ENCODE data around the gene JPH2. TPM values are rescaled to one million over a fixed set of nuclear protein-coding genes. Genes with fewer than 3 reads are reported as not detected.

The JPH2 gene
- total RNA-seq, 1 experiment from 2014 or later, result 21.7 TPM

- no peaks in the 10 kb centered on the region for H3K36me3 ChIP-seq
- no peak overlapping the region for H3K27ac ChIP-seq
- H3K4me3 ChIP-seq, result no peak overlapping the region
- peaks cover 6% of the 10 kb centered on the region for H3K4me1 ChIP-seq (replicated peaks)
- H3K27me3 ChIP-seq (replicated peaks), result no peaks in the 10 kb centered on the region
- no peak for DNase-seq (ENCODE audit: low read depth in 1 of 2, low spot score in 2 of 2)
- H3K9me3 ChIP-seq (replicated peaks), result no peaks in the 10 kb centered on the region
These were observed 105.5 kb downstream of the JPH2 start for GRCh38 chr20:44081476-44081875.

- Histone ChIP-seq H3K27me3 (replicated peaks) (no peaks in the 10 kb centered on the region), H3K36me3 (no peaks in the 10 kb centered on the region), H3K27ac (no peak overlapping the region), H3K4me1 (replicated peaks) (peaks cover 6% of the 10 kb centered on the region), H3K4me3 (no peak overlapping the region), H3K9me3 (replicated peaks) (no peaks in the 10 kb centered on the region)
- peak; percentile 65 to 68 for DNase-seq (ENCODE audit: low read depth in 1 of 2, low spot score in 2 of 2)
These were observed 106.2 kb downstream of the JPH2 start for GRCh38 chr20:44080646-44081267.

- DNase-seq (ENCODE audit: low read depth in 1 of 2, low spot score in 2 of 2), result peak in 1 of 2 experiments; percentile 18
- Histone ChIP-seq H3K9me3 (replicated peaks) (no peaks in the 10 kb centered on the region), H3K36me3 (no peaks in the 10 kb centered on the region), H3K27me3 (replicated peaks) (no peaks in the 10 kb centered on the region), H3K4me1 (replicated peaks) (peaks cover 6% of the 10 kb centered on the region), H3K27ac (no peak overlapping the region), H3K4me3 (no peak overlapping the region)
These were observed 106.9 kb downstream of the JPH2 start for GRCh38 chr20:44080064-44080463.

GRCh38 chr20:44079291-44079690 is 107.7 kb downstream of the JPH2 start:
- Histone ChIP-seq H3K4me3 (no peak overlapping the region), H3K27me3 (replicated peaks) (no peaks in the 10 kb centered on the region), H3K36me3 (no peaks in the 10 kb centered on the region), H3K4me1 (replicated peaks) (peaks cover 10% of the 10 kb centered on the region), H3K9me3 (replicated peaks) (no peaks in the 10 kb centered on the region), H3K27ac (no peak overlapping the region)
- DNase-seq (ENCODE audit: low read depth in 1 of 2, low spot score in 2 of 2), result no peak

GRCh38 chr20:44075950-44076232 is 111.1 kb downstream of the JPH2 start:
- DNase-seq (ENCODE audit: low read depth in 1 of 2, low spot score in 2 of 2), result no peak
- H3K4me1 ChIP-seq (replicated peaks), result peaks cover 9% of the 10 kb centered on the region
- H3K9me3 ChIP-seq (replicated peaks), result no peaks in the 10 kb centered on the region
- H3K27ac ChIP-seq, result no peak overlapping the region
- H3K36me3 ChIP-seq, result no peaks in the 10 kb centered on the region
- H3K27me3 ChIP-seq (replicated peaks), result no peaks in the 10 kb centered on the region
- H3K4me3 ChIP-seq, result no peak overlapping the region

GRCh38 chr20:44075191-44075949 is 111.6 kb downstream of the JPH2 start:
- no peak overlapping the region for H3K4me3 ChIP-seq
- no peaks in the 10 kb centered on the region for H3K27me3 ChIP-seq (replicated peaks)
- no peaks in the 10 kb centered on the region for H3K9me3 ChIP-seq (replicated peaks)
- H3K27ac ChIP-seq, result no peak overlapping the region
- peak in 1 of 2 experiments; percentile 33 for DNase-seq (ENCODE audit: low read depth in 1 of 2, low spot score in 2 of 2)
- H3K4me1 ChIP-seq (replicated peaks), result peaks cover 4% of the 10 kb centered on the region; the same call in 1 of the 2 replicates
- H3K36me3 ChIP-seq, result no peaks in the 10 kb centered on the region

GRCh38 chr20:44074252-44075151 is 112.5 kb downstream of the JPH2 start:
- Histone ChIP-seq H3K27ac (no peak overlapping the region), H3K27me3 (replicated peaks) (no peaks in the 10 kb centered on the region), H3K4me1 (replicated peaks) (peaks cover 4% of the 10 kb centered on the region; the same call in 1 of the 2 replicates), H3K36me3 (peaks cover 4% of the 10 kb centered on the region), H3K9me3 (replicated peaks) (no peaks in the 10 kb centered on the region), H3K4me3 (no peak overlapping the region)
- peak; percentile 24 to 28 for DNase-seq (ENCODE audit: low read depth in 1 of 2, low spot score in 2 of 2)

GRCh38 chr20:44073675-44074071 is 113.3 kb downstream of the JPH2 start:
- H3K36me3 ChIP-seq, result peaks cover 10% of the 10 kb centered on the region
- no peaks in the 10 kb centered on the region for H3K9me3 ChIP-seq (replicated peaks)
- H3K4me1 ChIP-seq (replicated peaks), result peaks cover 4% of the 10 kb centered on the region; the same call in 1 of the 2 replicates
- H3K27ac ChIP-seq, result no peak overlapping the region
- no peaks in the 10 kb centered on the region for H3K27me3 ChIP-seq (replicated peaks)
- no peak overlapping the region for H3K4me3 ChIP-seq
- peak in 1 of 2 experiments; percentile 17 for DNase-seq (ENCODE audit: low read depth in 1 of 2, low spot score in 2 of 2)

- Histone ChIP-seq H3K4me3 (no peak overlapping the region), H3K27me3 (replicated peaks) (no peaks in the 10 kb centered on the region), H3K27ac (no peak overlapping the region), H3K36me3 (peaks cover 12% of the 10 kb centered on the region), H3K9me3 (replicated peaks) (no peaks in the 10 kb centered on the region), H3K4me1 (replicated peaks) (peaks cover 4% of the 10 kb centered on the region; the same call in 1 of the 2 replicates)
- DNase-seq (ENCODE audit: low read depth in 1 of 2, low spot score in 2 of 2), result peak in 1 of 2 experiments; percentile 36
These were observed 113.8 kb downstream of the JPH2 start for GRCh38 chr20:44073011-44073674.

GRCh38 chr20:44072384-44072783 is 114.6 kb downstream of the JPH2 start:
- Histone ChIP-seq H3K9me3 (replicated peaks) (no peaks in the 10 kb centered on the region), H3K36me3 (peaks cover 12% of the 10 kb centered on the region), H3K4me3 (no peak overlapping the region), H3K27ac (no peak overlapping the region), H3K27me3 (replicated peaks) (no peaks in the 10 kb centered on the region), H3K4me1 (replicated peaks) (peaks cover 4% of the 10 kb centered on the region; the same call in 1 of the 2 replicates)
- peak in 1 of 2 experiments; percentile 16 for DNase-seq (ENCODE audit: low read depth in 1 of 2, low spot score in 2 of 2)

- Histone ChIP-seq H3K4me1 (replicated peaks) (peaks cover 4% of the 10 kb centered on the region; the same call in 1 of the 2 replicates), H3K4me3 (no peak overlapping the region), H3K27me3 (replicated peaks) (no peaks in the 10 kb centered on the region), H3K27ac (no peak overlapping the region), H3K9me3 (replicated peaks) (no peaks in the 10 kb centered on the region), H3K36me3 (peaks cover 15% of the 10 kb centered on the region)
- DNase-seq (ENCODE audit: low read depth in 1 of 2, low spot score in 2 of 2), result peak in 1 of 2 experiments; percentile 39
These were observed 115.4 kb downstream of the JPH2 start for GRCh38 chr20:44071526-44072111.

- Histone ChIP-seq H3K9me3 (replicated peaks) (no peaks in the 10 kb centered on the region), H3K27me3 (replicated peaks) (no peaks in the 10 kb centered on the region), H3K4me1 (replicated peaks) (peaks cover 4% of the 10 kb centered on the region; the same call in 1 of the 2 replicates), H3K36me3 (peaks cover 20% of the 10 kb centered on the region), H3K27ac (no peak overlapping the region), H3K4me3 (no peak overlapping the region)
- peak in 1 of 2 experiments; percentile 37 for DNase-seq (ENCODE audit: low read depth in 1 of 2, low spot score in 2 of 2)
These were observed 115.9 kb downstream of the JPH2 start for GRCh38 chr20:44071057-44071456.

All from SJSA1 (cell line).